Memory B cell (primary cell): ENCODE data around the gene MTHFD2.
"Not testable (repeated sequence)": the region's sequence is repeated elsewhere in the genome, so short reads cannot be mapped to it uniquely, and the experiment has no call there.

Experiments used
- ATAC-seq: fragments of 150-1000 bp; cut with Tn5 transposase; 2 replicates; pipeline ENCODE4 v1.10.0; 2021; ENCODE audit warnings: low read depth, mild to moderate bottlenecking, moderate library complexity
- DNase-seq, 2 donors: peaks; one replicate each; pipeline ENCODE4 v3.0.0; 2022; ENCODE audit warnings: low spot score in 2 of 2
- H3K27ac Mint-ChIP-seq: one replicate; pipeline ENCODE4 v1.8.0; 2022; ENCODE audit warnings: mild to moderate bottlenecking, moderate library complexity, mixed read lengths
- H3K27me3 Mint-ChIP-seq: one replicate; pipeline ENCODE4 v1.8.0; 2022; ENCODE audit warnings: mixed read lengths
- H3K36me3 Mint-ChIP-seq: one replicate; pipeline ENCODE4 v1.8.0; 2022; ENCODE audit warnings: mild to moderate bottlenecking, mixed read lengths
- H3K4me1 Mint-ChIP-seq: one replicate; pipeline ENCODE4 v1.8.0; 2022; ENCODE audit warnings: mixed read lengths
- H3K4me3 Mint-ChIP-seq: one replicate; pipeline ENCODE4 v1.8.0; 2022; ENCODE audit warnings: mild to moderate bottlenecking, moderate library complexity, mixed read lengths
- H3K9me3 Mint-ChIP-seq: one replicate; pipeline ENCODE4 v1.8.0; 2022; ENCODE audit warnings: mixed read lengths

Gene MTHFD2

GRCh38 chr2:74183878-74184277 is 14.5 kb upstream of the MTHFD2 start:
- peak overlapping the region; percentile 92 for H3K27ac Mint-ChIP-seq
- no peaks in the 10 kb centered on the region for H3K36me3 Mint-ChIP-seq
- DNase-seq (no peak), ATAC-seq (no peak)
- H3K27me3 Mint-ChIP-seq, result no peaks in the 10 kb centered on the region
- peaks cover 17% of the 10 kb centered on the region for H3K4me1 Mint-ChIP-seq
- no peak overlapping the region for H3K4me3 Mint-ChIP-seq
- no peaks in the 10 kb centered on the region for H3K9me3 Mint-ChIP-seq

DNA sequence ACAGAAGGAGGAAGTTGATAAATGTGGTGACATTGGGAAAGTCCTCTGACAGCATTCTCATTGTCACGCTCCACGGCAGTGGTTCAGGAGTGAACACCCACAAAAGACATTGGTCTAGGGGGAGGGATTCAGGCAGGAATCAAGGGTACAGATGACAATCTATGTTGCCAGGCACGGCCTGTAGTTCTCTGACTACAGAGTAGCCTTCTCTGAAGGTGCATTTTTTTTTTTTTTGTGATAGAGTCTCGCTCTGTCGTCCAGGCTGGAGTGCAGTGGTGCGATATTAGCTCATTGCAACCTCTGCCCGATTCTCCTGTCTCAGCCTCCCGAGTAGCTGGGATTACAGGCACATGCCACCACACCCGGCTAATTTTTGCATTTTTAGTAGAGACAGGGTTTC is 12.4 kb upstream of the MTHFD2 start:
- Mint-ChIP-seq H3K27ac (peak overlapping the region; percentile 92), H3K36me3 (no peaks in the 10 kb centered on the region), H3K4me3 (peak overlapping the region; percentile 81), H3K4me1 (peaks cover 17% of the 10 kb centered on the region), H3K27me3 (no peaks in the 10 kb centered on the region), H3K9me3 (no peaks in the 10 kb centered on the region)
- ATAC-seq (peak; percentile 85), DNase-seq (peak; percentile 62 to 79)

GRCh38 chr2:74186706-74187105 is 11.7 kb upstream of the MTHFD2 start:
- not testable (repeated sequence) for DNase-seq, H3K27me3 Mint-ChIP-seq, ATAC-seq, H3K9me3 Mint-ChIP-seq, H3K4me3 Mint-ChIP-seq, H3K36me3 Mint-ChIP-seq
- Mint-ChIP-seq H3K27ac (peak overlapping the region; percentile 92), H3K4me1 (peaks cover 14% of the 10 kb centered on the region)

GRCh38 chr2:74188018-74188601 is 10.3 kb upstream of the MTHFD2 start:
- no peak for ATAC-seq
- peak overlapping the region; percentile 2 for H3K27ac Mint-ChIP-seq
- no peak overlapping the region for H3K4me3 Mint-ChIP-seq
- H3K36me3 Mint-ChIP-seq, result no peaks in the 10 kb centered on the region
- H3K9me3 Mint-ChIP-seq, result no peaks in the 10 kb centered on the region
- no peaks in the 10 kb centered on the region for H3K27me3 Mint-ChIP-seq
- peaks cover 11% of the 10 kb centered on the region for H3K4me1 Mint-ChIP-seq
- DNase-seq, result no peak

DNA sequence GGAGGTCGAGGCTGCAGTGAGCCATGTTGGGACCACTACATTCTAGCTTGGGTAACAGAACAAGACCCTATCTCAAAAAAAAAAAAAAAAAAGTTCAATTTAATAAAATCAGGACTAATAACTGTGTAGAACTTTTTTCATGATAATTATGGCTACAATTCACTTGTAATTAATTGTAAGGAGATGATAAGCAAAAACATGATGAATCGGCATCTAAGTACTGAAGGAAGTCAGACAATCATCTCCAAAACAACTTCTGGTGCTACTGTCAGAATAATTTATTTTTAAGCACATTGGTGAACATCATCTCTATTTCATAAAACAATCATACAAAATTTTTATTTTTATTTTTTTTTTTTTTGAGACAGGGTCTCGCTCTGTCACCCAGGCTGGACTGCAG is 9.7 kb upstream of the MTHFD2 start:
- Mint-ChIP-seq H3K36me3 (no peaks in the 10 kb centered on the region), H3K27me3 (no peaks in the 10 kb centered on the region), H3K9me3 (no peaks in the 10 kb centered on the region), H3K4me1 (peaks cover 10% of the 10 kb centered on the region), H3K27ac (no peak overlapping the region), H3K4me3 (no peak overlapping the region)
- DNase-seq (no peak), ATAC-seq (no peak)

- Mint-ChIP-seq H3K27ac (no peak overlapping the region), H3K27me3 (no peaks in the 10 kb centered on the region), H3K4me1 (peaks cover 2% of the 10 kb centered on the region), H3K9me3 (no peaks in the 10 kb centered on the region), H3K36me3 (no peaks in the 10 kb centered on the region), H3K4me3 (no peak overlapping the region)
- no peak for ATAC-seq
- no peak for DNase-seq
Observed at GRCh38 chr2:74191596-74192380, 6.6 kb upstream of the MTHFD2 start.

GRCh38 chr2:74194799-74195198 is 3.6 kb upstream of the MTHFD2 start:
- DNase-seq (no peak), ATAC-seq (no peak)
- Mint-ChIP-seq H3K9me3 (no peaks in the 10 kb centered on the region), H3K27me3 (no peaks in the 10 kb centered on the region), H3K4me1 (peaks cover 15% of the 10 kb centered on the region), H3K27ac (no peak overlapping the region), H3K36me3 (no peaks in the 10 kb centered on the region), H3K4me3 (no peak overlapping the region)

DNA sequence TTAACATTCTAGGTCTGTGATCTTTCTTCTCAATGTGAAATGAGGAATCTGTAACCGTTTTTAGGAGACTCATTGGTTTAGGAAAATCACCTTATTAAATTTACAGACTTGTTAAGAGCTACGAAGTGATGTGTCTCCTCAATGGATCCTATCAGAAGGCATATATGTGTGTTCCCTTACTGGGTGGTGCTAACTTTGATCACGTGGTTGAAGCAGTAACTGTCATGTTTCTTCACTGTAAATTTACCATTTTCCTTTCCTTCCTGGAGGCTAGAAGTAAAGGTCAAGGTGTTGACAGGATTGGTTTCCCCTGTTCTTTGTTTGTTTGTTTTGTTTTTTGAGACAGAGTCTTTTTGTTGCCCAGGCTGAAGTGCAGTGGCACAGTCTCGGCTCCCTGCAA is 1.4 kb upstream of the MTHFD2 start:
- Mint-ChIP-seq H3K4me3 (no peak overlapping the region), H3K36me3 (no peaks in the 10 kb centered on the region), H3K27ac (no peak overlapping the region), H3K9me3 (no peaks in the 10 kb centered on the region), H3K27me3 (no peaks in the 10 kb centered on the region), H3K4me1 (peaks cover 21% of the 10 kb centered on the region)
- DNase-seq, result no peak
- no peak for ATAC-seq

DNA sequence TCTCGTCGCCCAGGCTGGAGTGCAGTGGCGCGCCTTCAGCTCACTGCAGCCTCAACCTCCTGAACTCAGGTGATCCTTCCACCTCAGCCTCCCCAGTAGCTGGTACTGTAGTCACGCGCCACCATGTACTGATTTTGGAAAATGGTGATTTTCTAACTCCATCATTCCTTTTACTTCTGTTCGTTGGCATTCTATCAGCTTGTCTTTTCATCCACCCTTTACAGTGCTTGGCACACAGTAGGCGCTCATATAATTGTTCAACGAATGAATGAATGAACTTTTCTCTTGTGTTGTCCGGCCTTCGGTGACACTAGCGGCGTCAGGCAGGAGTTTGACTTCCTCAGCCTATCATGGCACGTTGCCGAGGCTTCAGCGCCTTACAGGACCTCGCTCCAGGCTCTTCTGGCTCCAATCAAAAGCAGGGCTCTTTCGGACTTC is 373 bp upstream of the MTHFD2 start:
- DNase-seq (no peak), ATAC-seq (no peak)
- Mint-ChIP-seq H3K4me3 (peak overlapping the region; percentile 95), H3K9me3 (no peaks in the 10 kb centered on the region), H3K4me1 (peaks cover 21% of the 10 kb centered on the region), H3K27me3 (no peaks in the 10 kb centered on the region), H3K36me3 (no peaks in the 10 kb centered on the region), H3K27ac (peak overlapping the region; percentile 97)

DNA sequence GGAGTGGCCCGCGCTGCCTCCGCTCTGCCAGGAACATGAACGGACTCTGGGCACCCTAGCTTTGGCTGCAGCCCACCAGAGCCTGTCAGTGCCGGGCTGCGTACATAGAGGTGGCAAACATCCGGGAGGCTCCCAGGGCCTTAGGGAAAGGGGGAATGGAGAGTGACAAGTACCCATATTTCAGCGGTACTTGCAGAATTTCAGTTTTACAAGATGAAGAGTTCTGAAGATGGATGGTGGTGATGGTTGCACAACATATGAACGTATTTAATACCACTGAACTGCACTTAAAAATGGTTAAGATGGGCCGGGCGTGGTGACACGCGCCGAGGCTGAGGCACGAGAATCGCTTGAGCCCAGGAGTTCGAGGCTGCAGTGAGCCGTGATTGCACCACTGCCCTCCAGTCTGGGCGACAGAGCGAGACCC is 873 bp downstream of the MTHFD2 start:
- ATAC-seq, result no peak
- DNase-seq, result no peak
- Mint-ChIP-seq H3K9me3 (no peaks in the 10 kb centered on the region), H3K4me1 (peaks cover 22% of the 10 kb centered on the region), H3K36me3 (peaks cover 2% of the 10 kb centered on the region), H3K4me3 (peak overlapping the region; percentile 95), H3K27me3 (no peaks in the 10 kb centered on the region), H3K27ac (peak overlapping the region; percentile 97)

- H3K4me1 Mint-ChIP-seq, result peaks cover 25% of the 10 kb centered on the region
- DNase-seq (no peak), ATAC-seq (no peak)
- H3K27me3 Mint-ChIP-seq, result no peaks in the 10 kb centered on the region
- no peaks in the 10 kb centered on the region for H3K9me3 Mint-ChIP-seq
- peak overlapping the region; percentile 97 for H3K27ac Mint-ChIP-seq
- H3K4me3 Mint-ChIP-seq, result peak overlapping the region; percentile 95
- peaks cover 2% of the 10 kb centered on the region for H3K36me3 Mint-ChIP-seq
Observed at GRCh38 chr2:74199871-74200305, 1.5 kb downstream of the MTHFD2 start.

DNA sequence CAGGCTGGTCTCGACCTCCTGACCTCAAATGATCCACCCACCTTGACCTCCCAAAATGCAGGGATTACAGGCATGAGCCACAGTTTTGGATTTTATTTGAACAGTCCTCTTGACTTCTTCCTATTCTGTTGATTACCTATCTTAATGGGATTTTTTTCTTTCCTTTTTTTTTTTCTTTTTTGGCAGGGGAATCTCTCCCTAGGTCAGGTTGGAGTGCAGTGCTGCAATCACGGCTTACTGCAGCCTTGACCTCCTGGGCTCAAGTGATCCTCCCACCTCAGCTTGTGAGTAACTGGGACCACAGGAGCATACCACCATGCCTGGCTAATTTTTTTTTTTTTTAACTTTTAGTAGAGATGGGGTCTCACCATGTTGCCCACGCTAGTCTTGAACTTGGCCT is 2.8 kb downstream of the MTHFD2 start:
- Mint-ChIP-seq H3K4me1 (peaks cover 32% of the 10 kb centered on the region), H3K36me3 (peaks cover 2% of the 10 kb centered on the region), H3K9me3 (no peaks in the 10 kb centered on the region), H3K27me3 (no peaks in the 10 kb centered on the region), H3K27ac (no peak overlapping the region), H3K4me3 (no peak overlapping the region)
- DNase-seq (no peak), ATAC-seq (no peak)

DNA sequence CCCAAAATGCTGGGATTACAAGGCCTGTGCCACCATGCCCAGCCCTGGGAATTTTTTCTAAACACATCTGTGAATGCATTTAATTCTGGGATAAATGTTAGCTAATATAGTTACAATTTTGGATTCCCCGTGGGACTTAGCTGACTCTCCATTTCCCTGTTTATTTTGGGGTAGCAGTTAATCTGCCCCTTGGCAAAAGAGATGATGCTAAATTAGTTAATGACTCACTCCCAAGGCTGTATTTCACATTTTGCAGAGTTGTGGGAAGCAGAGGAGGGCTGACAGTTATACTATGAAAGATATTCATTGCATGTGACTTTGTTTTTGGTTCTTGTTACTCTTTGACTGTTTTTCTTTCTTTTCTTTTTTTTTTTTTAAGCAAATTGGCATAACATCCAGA is 3.2 kb downstream of the MTHFD2 start:
- Mint-ChIP-seq H3K4me3 (no peak overlapping the region), H3K27me3 (no peaks in the 10 kb centered on the region), H3K36me3 (peaks cover 2% of the 10 kb centered on the region), H3K9me3 (no peaks in the 10 kb centered on the region), H3K27ac (no peak overlapping the region), H3K4me1 (peaks cover 36% of the 10 kb centered on the region)
- ATAC-seq (no peak), DNase-seq (no peak)

- ATAC-seq, result no peak
- no peaks in the 10 kb centered on the region for H3K9me3 Mint-ChIP-seq
Observed at GRCh38 chr2:74204436-74204835, 6.0 kb downstream of the MTHFD2 start.

GRCh38 chr2:74205113-74205512 is 6.7 kb downstream of the MTHFD2 start:
- H3K9me3 Mint-ChIP-seq, result no peaks in the 10 kb centered on the region
- H3K27me3 Mint-ChIP-seq, result no peaks in the 10 kb centered on the region
- peak overlapping the region; percentile 67 for H3K27ac Mint-ChIP-seq
- no peak overlapping the region for H3K4me3 Mint-ChIP-seq
- H3K36me3 Mint-ChIP-seq, result peaks cover 11% of the 10 kb centered on the region
- peaks cover 24% of the 10 kb centered on the region for H3K4me1 Mint-ChIP-seq
- no peak for DNase-seq
- ATAC-seq, result no peak

More at GRCh38 chr2:74204436-74204835, 6.0 kb downstream of the MTHFD2 start:
- peak overlapping the region; percentile 67 for H3K27ac Mint-ChIP-seq
- H3K36me3 Mint-ChIP-seq, result peaks cover 8% of the 10 kb centered on the region
- H3K4me1 Mint-ChIP-seq, result peaks cover 30% of the 10 kb centered on the region
- no peak for DNase-seq
- no peaks in the 10 kb centered on the region for H3K27me3 Mint-ChIP-seq
- H3K4me3 Mint-ChIP-seq, result no peak overlapping the region
